HCT116 (cell line): ENCODE data around the gene ADGRD1. TPM values are rescaled to one million over a fixed set of nuclear protein-coding genes. Genes with fewer than 3 reads are reported as not detected.

ENCODE experiments used
- ATAC-seq: fragments of 200-7000 bp; cut with Tn5 transposase; 2 replicates; pipeline ENCODE4 v1.9.1; 2020; ENCODE audit warnings: mild to moderate bottlenecking, moderate library complexity
- BruUV-seq: library from RNA; stranded (reverse); fragments of 400-500 nt; replicated peaks from 2 replicates; lab custom pipeline; 2021; lab: Mats Ljungman, UMichigan
- CTCF ChIA-PET: fragments of 300-600 bp; sonication (Branson Sonifier 250); formaldehyde crosslinking; loops from one replicate; lab custom pipeline; 2021; ENCODE audit warnings: antibody characterized with exemption; lab: Charles Lee
- POLR2A ChIA-PET: fragments of 300-600, 350-600 bp; sonication (Branson Sonifier 250); formaldehyde crosslinking; loops from one replicate; lab custom pipeline; 2021; ENCODE audit warnings: antibody characterized with exemption; lab: Charles Lee
- RAD21 ChIA-PET, 2 experiments: fragments of 300-600 bp; sonication (Branson Sonifier 250); formaldehyde crosslinking; loops; one replicate each; lab custom pipeline; 2023; ENCODE audit warnings: low total read pairs in 2 of 2; ENCODE audit not compliant: uncharacterized antibody in 2 of 2, unreplicated experiment in 2 of 2, low non-redundant PET in 1 of 2; lab: Charles Lee
- DNase-seq: peaks from one replicate; pipeline ENCODE4 v3.0.0-alpha.2; 2010; ENCODE audit warnings: low read depth, low spot score
- H2AFZ ChIP-seq: fragments of 200-600 bp; shearing (Covaris generic), sonication (generic); 2 replicates; pipeline ENCODE4 v1.6.1; 2017; ENCODE audit warnings: low read depth, mixed run types, mixed read lengths, antibody characterized with exemption, low read length; ENCODE audit not compliant: poor library complexity, severe bottlenecking
- H3K27ac ChIP-seq: 2 replicates; pipeline ENCODE4 v1.5.1; 2012; ENCODE audit warnings: low read depth, low read length
- H3K27me3 ChIP-seq: fragments of 200-600 bp; sonication (generic); 2 replicates; pipeline ENCODE4 v1.6.1; 2016; ENCODE audit warnings: mixed run types, low read length, mixed read lengths; ENCODE audit not compliant: insufficient read depth
- H3K36me3 ChIP-seq, 2 experiments: fragments of 200-500 bp in 1 of 2; fragments of 200-600 bp in 1 of 2; sonication (Bioruptor generic) in 1 of 2; sonication (generic) in 1 of 2; 2 replicates each; pipeline versions ENCODE4 v1.5.1 to v1.6.1; 2014 to 2016; ENCODE audit warnings: low read length in 2 of 2, inconsistent platforms in 1 of 2, mixed read lengths in 1 of 2, mixed run types in 1 of 2; ENCODE audit not compliant: insufficient read depth in 2 of 2, control insufficient read depth in 1 of 2
- H3K4me1 ChIP-seq, 2 experiments: fragments of 200-600 bp in 1 of 2; sonication (generic) in 1 of 2; 2 replicates each; pipeline versions ENCODE4 v1.5.1 to v1.6.1; 2012 to 2017; ENCODE audit warnings: low read length in 2 of 2, inconsistent platforms in 1 of 2, mild to moderate bottlenecking in 1 of 2, mixed read lengths in 1 of 2, mixed run types in 1 of 2, moderate library complexity in 1 of 2; ENCODE audit not compliant: insufficient read depth in 2 of 2, control insufficient read depth in 1 of 2
- H3K4me2 ChIP-seq: fragments of 200-600 bp; sonication (generic); 2 replicates; pipeline ENCODE4 v1.6.1; 2017; ENCODE audit warnings: mixed run types, low read length, mixed read lengths
- H3K4me3 ChIP-seq, 2 experiments: fragments of 200-600 bp in 1 of 2; sonication (generic) in 1 of 2; replicated peaks in 1 of 2; 2 replicates each; pipeline ENCODE4 v1.5.1; 2011 to 2016; ENCODE audit warnings: low read length in 2 of 2, control low read depth in 1 of 2, low read depth in 1 of 2, mild to moderate bottlenecking in 1 of 2, mixed read lengths in 1 of 2, mixed run types in 1 of 2
- H3K79me2 ChIP-seq: fragments of 200-600 bp; sonication (generic); 2 replicates; pipeline ENCODE4 v1.6.1; 2017; ENCODE audit warnings: mild to moderate bottlenecking, mixed run types, low read length, moderate library complexity, mixed read lengths; ENCODE audit not compliant: insufficient read depth
- H3K9ac ChIP-seq: fragments of 200-600 bp; sonication (generic); 2 replicates; pipeline ENCODE4 v1.6.1; 2016; ENCODE audit warnings: low read length, mixed read lengths
- H3K9me2 ChIP-seq: fragments of 200-600 bp; sonication (generic), shearing (Covaris generic); 2 replicates; pipeline ENCODE4 v1.6.1; 2017; ENCODE audit warnings: mixed run types, mild to moderate bottlenecking, moderate library complexity; ENCODE audit not compliant: insufficient read depth
- H3K9me3 ChIP-seq, 2 experiments: fragments of 200-500 bp in 1 of 2; fragments of 200-600 bp in 1 of 2; sonication (Bioruptor generic) in 1 of 2; sonication (generic) in 1 of 2; 2 replicates each; pipeline ENCODE4 v1.6.1; 2014 to 2017; ENCODE audit warnings: low read length in 2 of 2, mixed read lengths in 2 of 2, inconsistent platforms in 1 of 2, low read depth in 1 of 2, mild to moderate bottlenecking in 1 of 2, mixed run types in 1 of 2, moderate library complexity in 1 of 2; ENCODE audit not compliant: control insufficient read depth in 1 of 2, insufficient read depth in 1 of 2
- H4K20me1 ChIP-seq: fragments of 200-600 bp; sonication (generic), shearing (Covaris generic); 2 replicates; pipeline ENCODE4 v1.6.1; 2017; ENCODE audit warnings: mixed run types, mild to moderate bottlenecking, moderate library complexity; ENCODE audit not compliant: insufficient read depth
- EGR1 ChIP-seq: IDR thresholded peaks from 2 replicates; pipeline ENCODE4 v1.6.1; 2012; ENCODE audit warnings: low read depth
- FOSL1 ChIP-seq: IDR thresholded peaks from 2 replicates; pipeline ENCODE4 v1.6.1; 2012; ENCODE audit warnings: low read depth
- POLR2A ChIP-seq: IDR thresholded peaks from 2 replicates; pipeline ENCODE4 v1.7.0; 2011; ENCODE audit warnings: borderline replicate concordance; ENCODE audit not compliant: insufficient read depth, insufficient read length; ENCODE audit errors: extremely low read depth
- POLR2AphosphoS5 ChIP-seq: IDR thresholded peaks from 2 replicates; pipeline ENCODE4 v1.6.1; 2011; ENCODE audit warnings: mild to moderate bottlenecking, low read depth, low read length, moderate library complexity
- SIN3A ChIP-seq: IDR thresholded peaks from 2 replicates; pipeline ENCODE4 v1.6.1; 2012; ENCODE audit warnings: low read depth
- SP1 ChIP-seq: IDR thresholded peaks from 2 replicates; pipeline ENCODE4 v1.6.1; 2012; ENCODE audit warnings: low read depth
- YY1 ChIP-seq: IDR thresholded peaks from 2 replicates; pipeline ENCODE4 v1.6.1; 2011; ENCODE audit warnings: low read length, low read depth, moderate library complexity, mild to moderate bottlenecking; ENCODE audit not compliant: insufficient replicate concordance; ENCODE audit errors: extremely low read depth
- intact Hi-C: fragments of 100-400 bp; cut with micrococcal nuclease; formaldehyde crosslinking; loops from 2 replicates; pipeline ENCODE4 v1.10.0; 2022
- total RNA-seq: library from RNA; stranded (reverse); gene quantifications from one replicate; pipeline ENCODE4 v1.2.1, GENCODE V29; 2021; ENCODE audit not compliant: unreplicated experiment
- TF ChIP-seq, protein P1 (sequence below): IDR thresholded peaks from 2 replicates; pipeline ENCODE4 v1.6.1; 2011; ENCODE audit warnings: mild to moderate bottlenecking, low read length, moderate library complexity; ENCODE audit not compliant: insufficient replicate concordance; ENCODE audit errors: extremely low read depth
- TF ChIP-seq, protein P2 (sequence below): IDR thresholded peaks from 2 replicates; pipeline ENCODE4 v1.6.1; 2012; ENCODE audit warnings: low read depth
- TF ChIP-seq, protein P3 (sequence below): IDR thresholded peaks from 2 replicates; pipeline ENCODE4 v1.6.1; 2012
- TF ChIP-seq, protein P4 (sequence below): IDR thresholded peaks from 2 replicates; pipeline ENCODE4 v1.6.1; 2012

Gene ADGRD1
- total RNA-seq, 1 experiment from 2014 or later = 0.44 TPM

DNA sequence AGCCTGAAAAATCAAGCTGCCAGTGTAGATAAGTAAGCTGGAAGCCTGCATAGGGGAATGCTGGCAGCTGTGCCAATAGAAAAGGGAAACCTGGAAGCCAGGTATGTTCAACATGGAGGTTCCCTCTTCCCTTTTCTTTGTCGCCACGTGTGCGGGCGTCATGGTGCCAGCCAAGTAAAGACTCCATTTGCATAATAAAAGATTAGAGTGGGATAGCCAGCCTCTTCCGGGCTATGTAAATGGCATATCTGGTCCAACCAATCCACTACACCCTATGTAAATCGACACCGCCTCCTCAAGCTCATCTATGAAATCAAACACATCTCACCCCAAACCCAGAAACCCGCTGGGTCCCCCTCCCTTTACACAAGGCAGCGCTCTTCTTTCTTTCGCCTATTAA lies 5.6 kb upstream of the ADGRD1 start:
- BruUV-seq = no TSS peak
- Histone ChIP-seq H3K9ac (no peak overlapping the region), H3K27ac (no peak overlapping the region), H3K27me3 (peaks cover 10% of the 10 kb centered on the region), H3K4me3 (no peak overlapping the region), H3K79me2 (no peaks in the 10 kb centered on the region), H2AFZ (no peak overlapping the region), H3K36me3 (no peaks in the 10 kb centered on the region), H3K4me2 (no peak overlapping the region), H4K20me1 (no peaks in the 10 kb centered on the region), H3K9me2 (no peaks in the 10 kb centered on the region), H3K4me1 (no peaks in the 10 kb centered on the region), H3K9me3 (no peaks in the 10 kb centered on the region)
- no peak for TF ChIP-seq FOSL1
- no peak for TF ChIP-seq SIN3A
- TF ChIP-seq, protein P1, sequence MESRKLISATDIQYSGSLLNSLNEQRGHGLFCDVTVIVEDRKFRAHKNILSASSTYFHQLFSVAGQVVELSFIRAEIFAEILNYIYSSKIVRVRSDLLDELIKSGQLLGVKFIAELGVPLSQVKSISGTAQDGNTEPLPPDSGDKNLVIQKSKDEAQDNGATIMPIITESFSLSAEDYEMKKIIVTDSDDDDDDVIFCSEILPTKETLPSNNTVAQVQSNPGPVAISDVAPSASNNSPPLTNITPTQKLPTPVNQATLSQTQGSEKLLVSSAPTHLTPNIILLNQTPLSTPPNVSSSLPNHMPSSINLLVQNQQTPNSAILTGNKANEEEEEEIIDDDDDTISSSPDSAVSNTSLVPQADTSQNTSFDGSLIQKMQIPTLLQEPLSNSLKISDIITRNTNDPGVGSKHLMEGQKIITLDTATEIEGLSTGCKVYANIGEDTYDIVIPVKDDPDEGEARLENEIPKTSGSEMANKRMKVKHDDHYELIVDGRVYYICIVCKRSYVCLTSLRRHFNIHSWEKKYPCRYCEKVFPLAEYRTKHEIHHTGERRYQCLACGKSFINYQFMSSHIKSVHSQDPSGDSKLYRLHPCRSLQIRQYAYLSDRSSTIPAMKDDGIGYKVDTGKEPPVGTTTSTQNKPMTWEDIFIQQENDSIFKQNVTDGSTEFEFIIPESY = no peak
- no peak for TF ChIP-seq YY1
- TF ChIP-seq SP1 = no peak
- TF ChIP-seq POLR2AphosphoS5 = no peak
- TF ChIP-seq, protein P2, sequence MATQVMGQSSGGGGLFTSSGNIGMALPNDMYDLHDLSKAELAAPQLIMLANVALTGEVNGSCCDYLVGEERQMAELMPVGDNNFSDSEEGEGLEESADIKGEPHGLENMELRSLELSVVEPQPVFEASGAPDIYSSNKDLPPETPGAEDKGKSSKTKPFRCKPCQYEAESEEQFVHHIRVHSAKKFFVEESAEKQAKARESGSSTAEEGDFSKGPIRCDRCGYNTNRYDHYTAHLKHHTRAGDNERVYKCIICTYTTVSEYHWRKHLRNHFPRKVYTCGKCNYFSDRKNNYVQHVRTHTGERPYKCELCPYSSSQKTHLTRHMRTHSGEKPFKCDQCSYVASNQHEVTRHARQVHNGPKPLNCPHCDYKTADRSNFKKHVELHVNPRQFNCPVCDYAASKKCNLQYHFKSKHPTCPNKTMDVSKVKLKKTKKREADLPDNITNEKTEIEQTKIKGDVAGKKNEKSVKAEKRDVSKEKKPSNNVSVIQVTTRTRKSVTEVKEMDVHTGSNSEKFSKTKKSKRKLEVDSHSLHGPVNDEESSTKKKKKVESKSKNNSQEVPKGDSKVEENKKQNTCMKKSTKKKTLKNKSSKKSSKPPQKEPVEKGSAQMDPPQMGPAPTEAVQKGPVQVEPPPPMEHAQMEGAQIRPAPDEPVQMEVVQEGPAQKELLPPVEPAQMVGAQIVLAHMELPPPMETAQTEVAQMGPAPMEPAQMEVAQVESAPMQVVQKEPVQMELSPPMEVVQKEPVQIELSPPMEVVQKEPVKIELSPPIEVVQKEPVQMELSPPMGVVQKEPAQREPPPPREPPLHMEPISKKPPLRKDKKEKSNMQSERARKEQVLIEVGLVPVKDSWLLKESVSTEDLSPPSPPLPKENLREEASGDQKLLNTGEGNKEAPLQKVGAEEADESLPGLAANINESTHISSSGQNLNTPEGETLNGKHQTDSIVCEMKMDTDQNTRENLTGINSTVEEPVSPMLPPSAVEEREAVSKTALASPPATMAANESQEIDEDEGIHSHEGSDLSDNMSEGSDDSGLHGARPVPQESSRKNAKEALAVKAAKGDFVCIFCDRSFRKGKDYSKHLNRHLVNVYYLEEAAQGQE = no peak
- TF ChIP-seq POLR2A = no peak
- TF ChIP-seq, protein P3, sequence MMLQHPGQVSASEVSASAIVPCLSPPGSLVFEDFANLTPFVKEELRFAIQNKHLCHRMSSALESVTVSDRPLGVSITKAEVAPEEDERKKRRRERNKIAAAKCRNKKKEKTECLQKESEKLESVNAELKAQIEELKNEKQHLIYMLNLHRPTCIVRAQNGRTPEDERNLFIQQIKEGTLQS = no peak
- TF ChIP-seq, protein P4, sequence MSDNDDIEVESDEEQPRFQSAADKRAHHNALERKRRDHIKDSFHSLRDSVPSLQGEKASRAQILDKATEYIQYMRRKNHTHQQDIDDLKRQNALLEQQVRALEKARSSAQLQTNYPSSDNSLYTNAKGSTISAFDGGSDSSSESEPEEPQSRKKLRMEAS = no peak
- no peak for TF ChIP-seq EGR1
- ChIA-PET POLR2A (no interaction called here), CTCF (no interaction called here), RAD21 (no interaction called here)
- DNase-seq (no peak), ATAC-seq (no peak)
- intact Hi-C loops = no loop called here
